NOMO-1 treated with dmso at 0.1 percent for 144 hours (cell line): ENCODE data around the gene ACVR2B.

Experiments used
- DNase-seq: peaks from one replicate; lab custom pipeline; 2025; ENCODE audit not compliant: unreplicated experiment; lab: John Stamatoyannopoulos, UW

The ACVR2B gene

DNA sequence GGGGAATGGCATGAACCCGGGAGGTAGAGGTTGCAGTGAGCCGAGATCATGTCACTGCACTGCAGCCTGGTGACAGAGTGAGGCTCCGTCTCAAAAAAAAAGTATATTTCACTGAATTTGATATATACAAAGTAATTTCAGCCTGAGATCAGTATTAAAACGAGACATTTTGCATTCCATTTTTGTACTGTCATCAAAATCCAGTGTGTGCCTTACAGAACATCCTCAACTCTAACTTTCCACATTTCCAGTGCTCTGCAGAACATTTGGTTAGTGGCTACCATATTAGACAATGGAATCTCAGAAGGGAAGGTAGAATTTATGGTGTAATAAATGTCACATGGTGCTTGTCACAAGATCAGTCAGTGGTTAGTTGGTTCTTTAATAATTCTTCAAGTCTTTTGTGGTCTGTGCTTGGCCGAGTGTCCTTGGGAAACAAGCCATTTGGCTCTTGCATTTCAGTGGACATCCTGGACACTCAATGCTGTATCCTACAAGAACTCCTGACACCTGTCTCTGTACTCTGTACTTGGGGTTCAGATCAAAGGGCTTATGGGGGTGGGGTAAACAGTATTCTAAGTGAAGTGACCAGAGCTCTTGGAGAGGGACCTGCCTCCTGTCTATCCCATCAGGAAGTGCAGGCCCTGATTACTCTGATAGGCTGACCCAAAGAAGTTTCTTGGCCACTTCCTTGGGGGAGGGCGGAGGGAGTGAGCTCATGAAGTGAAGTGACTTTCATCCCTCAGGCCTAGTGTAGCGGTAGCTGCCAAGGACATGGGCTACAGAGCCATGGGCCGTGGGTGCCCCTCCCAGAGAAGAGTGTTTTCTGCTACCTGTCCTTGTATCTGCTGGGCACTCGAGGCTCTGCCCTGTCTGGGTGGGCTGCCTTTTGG, 3.7 kb downstream of the ACVR2B start:
- no peak for DNase-seq

DNA sequence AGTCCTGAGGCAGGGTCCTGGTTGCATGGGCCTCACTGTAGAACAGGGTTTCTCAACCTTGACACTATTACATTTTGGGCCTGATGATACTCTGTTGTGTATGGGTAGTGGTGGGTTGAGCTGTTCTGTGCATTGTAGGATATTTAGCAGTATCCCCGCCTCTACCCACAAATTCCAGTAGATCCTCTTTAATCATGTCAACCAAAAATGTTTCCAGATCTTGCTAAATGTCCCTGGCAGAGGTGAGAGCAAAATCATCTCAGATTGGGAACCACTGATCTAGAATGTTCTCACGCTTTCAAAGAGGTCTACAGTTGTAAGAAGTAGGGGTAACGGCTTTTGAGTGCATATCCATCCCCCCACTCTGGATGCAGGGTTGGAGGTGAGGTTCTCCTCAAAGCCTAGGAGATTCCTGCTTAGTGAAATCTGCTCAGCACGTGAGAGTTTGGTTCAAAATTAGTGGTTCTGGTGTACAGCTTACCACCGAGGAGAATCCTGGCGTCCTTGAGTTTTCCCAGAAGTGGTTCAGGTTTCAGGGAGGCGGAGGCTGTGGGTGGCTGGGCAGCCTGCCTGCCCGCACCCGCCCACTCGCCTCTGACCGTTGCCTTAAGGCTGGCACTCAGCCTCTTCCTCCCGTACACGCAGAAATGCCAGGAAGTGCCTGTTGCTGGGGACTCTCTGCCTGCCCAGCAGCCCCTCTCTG, 5.3 kb downstream of the ACVR2B start:
- DNase-seq = no peak

DNA sequence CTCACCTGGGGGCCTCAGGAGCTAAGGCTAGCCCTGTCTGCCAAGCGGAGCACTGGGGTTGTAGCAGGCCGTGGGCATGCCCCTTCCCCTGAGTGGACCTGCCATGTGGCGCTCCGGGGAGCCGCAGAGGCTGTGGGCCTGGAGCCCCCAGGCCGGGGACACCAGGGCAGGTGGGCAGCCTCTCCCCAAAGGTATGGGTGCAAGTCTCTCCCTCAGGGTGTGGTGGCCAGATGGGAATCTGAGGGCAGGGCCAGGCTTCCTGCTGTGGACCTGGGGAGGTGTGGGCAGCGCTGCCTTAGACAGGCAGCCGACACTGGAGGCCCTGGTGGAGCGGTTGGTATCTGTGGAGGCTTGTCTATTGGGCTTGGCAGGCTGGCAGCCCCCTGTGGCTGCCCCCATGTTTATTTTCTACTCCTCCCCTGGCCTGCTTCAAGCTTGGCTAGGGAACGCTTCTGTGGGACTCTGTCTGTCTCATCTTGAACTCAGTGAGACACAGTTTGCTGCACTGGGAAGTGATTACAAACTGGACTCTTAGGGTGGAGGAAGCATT, 5.9 kb downstream of the ACVR2B start:
- DNase-seq = no peak

DNA sequence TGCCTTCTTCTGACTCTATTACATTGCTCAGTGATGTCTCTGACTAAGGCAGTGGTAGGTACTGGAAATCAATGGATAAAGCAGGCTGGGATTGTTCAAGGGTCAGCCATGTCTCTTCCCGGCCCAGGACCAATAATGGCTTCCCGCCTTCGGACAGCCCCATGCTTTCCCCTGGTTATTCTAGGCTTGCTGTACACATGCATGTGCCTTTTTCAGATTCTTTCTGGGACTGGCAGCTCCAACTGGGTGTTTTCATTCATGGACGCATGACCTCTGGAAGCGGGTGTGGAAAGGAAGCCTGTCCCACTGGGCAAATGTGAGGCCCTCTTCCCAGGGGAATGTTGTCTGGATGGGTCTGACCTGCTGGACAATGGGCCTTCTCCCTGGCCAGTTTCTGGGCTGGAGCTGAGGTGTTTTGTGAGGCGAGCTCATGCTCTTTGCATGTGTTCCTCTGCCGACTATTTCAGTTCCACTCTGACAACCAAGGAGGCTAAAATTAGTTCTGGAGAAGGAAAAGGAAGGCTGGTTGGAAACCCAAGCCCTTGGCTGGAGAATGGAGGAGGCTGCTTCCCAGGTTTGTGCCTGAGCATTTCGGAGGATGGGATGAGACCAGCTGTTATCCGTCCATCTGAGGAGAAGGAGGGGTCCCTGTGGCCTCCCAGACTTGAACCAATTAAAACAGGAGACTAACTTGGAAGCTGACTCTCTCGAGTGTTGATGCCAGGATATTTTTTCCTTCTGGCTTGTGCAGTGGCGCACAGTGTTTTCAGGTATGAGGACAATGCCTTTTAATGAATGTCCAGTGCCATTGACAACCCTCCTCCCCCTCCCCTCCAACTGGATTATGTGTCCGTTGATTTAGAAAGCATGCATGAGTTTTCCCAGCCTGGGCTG, 6.9 kb downstream of the ACVR2B start:
- no peak for DNase-seq

DNA sequence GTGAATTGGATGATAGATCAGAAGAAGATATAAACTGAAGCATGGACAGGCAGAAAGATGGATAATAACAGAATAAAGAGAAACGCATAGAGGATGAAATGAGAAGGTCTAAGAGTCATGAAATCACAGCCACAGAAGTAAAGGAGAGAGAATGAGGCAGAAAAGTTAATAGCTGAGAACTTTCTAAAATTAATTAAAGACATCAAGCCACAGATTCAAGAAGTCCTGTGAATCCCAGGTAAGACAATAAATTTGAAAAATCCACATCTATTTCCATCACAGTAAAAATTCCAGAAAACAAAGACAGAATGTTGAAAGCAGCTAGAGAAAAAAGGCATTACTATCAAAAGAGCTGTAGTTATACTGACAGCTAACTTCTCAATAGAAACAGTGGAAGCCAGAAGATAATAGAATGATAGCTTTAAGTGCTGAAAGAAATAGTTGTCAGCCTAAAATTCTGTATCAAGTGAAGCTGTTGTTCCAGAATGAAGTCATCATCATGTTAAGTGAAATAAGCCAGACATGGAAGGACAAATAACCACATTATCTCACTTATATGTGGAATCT, 12.0 kb downstream of the ACVR2B start:
- no peak for DNase-seq

GRCh38 chr3:38468765-38469164, 15.1 kb downstream of the ACVR2B start:
- no peak for DNase-seq

GRCh38 chr3:38469852-38470251, 16.2 kb downstream of the ACVR2B start:
- no peak for DNase-seq

DNA sequence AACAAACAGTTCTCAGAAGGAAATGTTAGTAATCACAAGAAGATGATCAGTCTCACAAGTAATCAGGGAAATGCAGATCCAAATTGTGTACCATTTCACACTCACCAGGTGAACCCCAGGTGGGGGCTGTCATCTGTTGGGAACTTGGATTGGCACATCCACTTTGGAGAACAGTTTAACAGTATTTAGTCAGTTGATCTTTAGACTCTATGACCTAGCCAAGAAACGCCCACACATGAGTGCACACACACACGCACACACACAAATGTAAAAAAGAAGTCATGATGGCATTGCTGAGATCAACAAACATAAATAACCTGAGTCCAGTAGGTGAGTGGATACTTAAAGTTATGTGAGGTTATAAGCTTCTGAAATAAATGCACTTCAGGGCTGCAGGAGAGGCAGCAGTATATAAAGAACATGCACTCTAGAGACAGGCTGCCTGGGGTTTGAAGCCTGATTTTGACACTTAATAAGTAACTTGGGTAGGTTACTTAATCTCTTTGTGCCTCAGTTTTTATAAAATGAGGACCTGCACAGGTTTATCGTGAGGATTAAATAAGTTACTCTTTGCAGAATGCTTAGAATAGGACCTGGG, 17.7 kb downstream of the ACVR2B start:
- DNase-seq = no peak

- DNase-seq = no peak
These were observed 18.7 kb downstream of the ACVR2B start for GRCh38 chr3:38472342-38472741.

DNA sequence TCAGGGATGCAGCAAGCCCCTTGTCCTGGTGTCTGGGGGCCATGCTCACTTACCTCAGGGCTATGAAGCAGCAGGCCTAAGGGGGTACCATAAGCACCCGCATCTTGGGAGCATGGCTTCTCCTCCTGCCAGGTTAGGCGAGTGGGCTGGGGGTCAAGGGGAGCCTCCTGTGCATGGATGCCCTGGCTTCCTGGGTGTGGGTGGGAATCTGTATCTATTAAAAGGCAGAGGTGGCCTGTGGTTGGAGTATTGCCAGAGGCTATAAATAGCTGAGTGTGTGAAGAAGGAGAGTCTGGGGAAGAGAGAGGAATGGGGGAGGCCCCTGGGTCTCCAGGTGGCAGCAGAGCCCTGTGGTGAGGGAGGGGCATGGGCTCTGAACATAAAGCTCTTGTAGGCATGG, 19.5 kb downstream of the ACVR2B start:
- no peak for DNase-seq

GRCh38 chr3:38474928-38475605, 21.4 kb downstream of the ACVR2B start:
- no peak for DNase-seq

- DNase-seq = no peak
These were observed 22.0 kb downstream of the ACVR2B start for GRCh38 chr3:38475716-38476115.

DNA sequence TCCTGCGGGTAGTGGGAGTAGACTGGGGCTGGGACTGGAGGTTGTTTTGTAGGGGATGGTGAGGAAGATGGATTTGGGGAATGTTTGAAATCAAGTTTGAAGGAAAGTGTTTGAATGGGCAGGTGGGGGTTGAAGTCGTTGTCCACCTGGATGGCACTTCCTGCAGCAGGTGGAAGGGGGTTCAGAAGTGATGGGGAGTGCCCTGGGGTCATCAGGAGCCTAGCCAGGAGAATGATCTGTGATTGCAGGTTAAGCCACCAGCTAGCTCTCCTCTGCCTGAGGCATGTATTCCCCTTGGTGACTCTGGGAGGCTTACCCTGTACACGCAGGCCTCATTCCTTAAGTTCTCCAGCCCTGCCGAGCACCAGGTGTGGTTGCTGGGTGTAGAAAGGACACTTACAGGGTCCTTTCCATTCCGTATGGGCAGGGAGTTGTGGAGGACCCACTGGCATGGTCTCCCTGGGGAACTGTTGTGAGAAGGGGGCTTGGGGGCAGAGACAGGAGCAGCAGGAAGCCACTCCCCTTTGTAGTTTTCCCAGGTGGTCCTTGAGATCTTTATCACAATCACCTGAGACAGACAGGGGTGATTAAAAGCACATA, 22.6 kb downstream of the ACVR2B start:
- DNase-seq = no peak

GRCh38 chr3:38477057-38477820, 23.5 kb downstream of the ACVR2B start:
- DNase-seq = no peak

DNA sequence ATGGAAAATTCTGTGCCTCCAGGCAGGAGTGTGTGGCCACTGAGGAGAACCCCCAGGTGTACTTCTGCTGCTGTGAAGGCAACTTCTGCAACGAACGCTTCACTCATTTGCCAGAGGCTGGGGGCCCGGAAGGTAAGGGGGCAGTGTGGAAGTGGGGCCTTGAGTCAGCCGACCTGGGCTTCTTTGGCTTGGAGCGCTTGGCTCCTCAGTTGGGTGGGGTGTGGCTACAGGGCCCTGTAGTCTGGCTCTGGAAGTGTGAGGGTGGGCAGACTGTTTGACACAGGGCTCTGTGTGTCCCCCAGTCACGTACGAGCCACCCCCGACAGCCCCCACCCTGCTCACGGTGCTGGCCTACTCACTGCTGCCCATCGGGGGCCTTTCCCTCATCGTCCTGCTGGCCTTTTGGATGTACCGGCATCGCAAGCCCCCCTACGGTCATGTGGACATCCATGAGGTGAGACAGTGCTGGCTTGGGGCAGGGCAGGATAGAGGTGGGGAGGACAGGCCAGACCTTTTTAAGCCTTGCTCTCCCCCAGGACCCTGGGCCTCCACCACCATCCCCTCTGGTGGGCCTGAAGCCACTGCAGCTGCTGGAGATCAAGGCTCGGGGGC, 24.3 kb downstream of the ACVR2B start:
- DNase-seq = no peak

- no peak for DNase-seq
These were observed 25.2 kb downstream of the ACVR2B start for GRCh38 chr3:38478901-38479300.

- peak; percentile 21 for DNase-seq
These were observed 25.9 kb downstream of the ACVR2B start for GRCh38 chr3:38479431-38480092.

GRCh38 chr3:38480093-38480445, 26.4 kb downstream of the ACVR2B start:
- no peak for DNase-seq
